Fibroblast of pulmonary artery (primary cell): ENCODE measurements around the gene RNF144B.

Experiments used
- DNase-seq: peaks from one replicate; pipeline ENCODE4 v3.0.0-alpha.2; 2010; ENCODE audit warnings: low read depth
- H3K4me3 ChIP-seq: replicated peaks from 2 replicates; pipeline ENCODE4 v1.5.1; 2011; ENCODE audit warnings: low read depth, mild to moderate bottlenecking, control low read depth, low read length, moderate library complexity
- CTCF ChIP-seq: IDR thresholded peaks from 2 replicates; pipeline ENCODE4 v1.5.1; 2011; ENCODE audit warnings: mild to moderate bottlenecking, control low read depth, low read length, inconsistent platforms; ENCODE audit errors: missing control alignments

The RNF144B gene

DNA sequence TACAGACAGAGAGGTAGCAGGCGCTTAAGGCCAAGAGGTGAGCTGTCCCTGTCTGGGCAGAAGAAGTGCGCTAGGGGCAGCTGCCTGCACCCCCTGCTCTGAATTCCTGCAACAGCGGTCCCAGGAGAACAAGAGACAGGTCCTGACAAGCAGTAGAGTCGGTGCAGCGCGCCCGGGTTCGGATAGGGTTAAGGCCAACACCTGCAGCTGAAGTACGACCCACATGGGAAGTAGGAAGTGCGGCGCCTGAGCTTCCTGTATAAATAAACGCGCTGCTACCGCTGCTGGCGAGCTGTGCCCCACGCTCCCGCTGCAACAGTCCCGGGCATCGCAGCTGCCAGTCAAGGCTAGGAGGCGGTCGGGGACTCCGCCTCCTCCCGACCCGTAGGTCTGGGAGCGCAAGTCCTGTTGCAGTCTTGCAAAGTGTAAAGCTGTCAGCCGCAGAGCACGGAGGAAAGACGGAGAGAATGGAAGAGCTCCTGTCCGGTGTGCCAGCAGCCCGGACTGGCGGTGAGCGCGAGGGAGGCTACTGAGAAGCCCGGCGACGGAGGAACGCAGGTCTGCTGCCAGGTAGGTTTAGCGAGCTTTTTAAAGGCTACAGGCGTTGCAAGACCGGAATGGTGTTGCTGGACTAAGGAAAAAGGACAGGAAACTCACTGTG, at the start of gene RNF144B:
Gene RNF144B (plus strand): TSS at position 290 of the 661 bp plus-strand sequence. CDS start 12,185 bp downstream, outside the sequence.
- peak; percentile 57 for DNase-seq
- peak within 1 kb of the TSS; percentile 62 for H3K4me3 ChIP-seq
- TF ChIP-seq CTCF, result no peak

- TF ChIP-seq CTCF, result no peak
- no peak overlapping the region for H3K4me3 ChIP-seq
- DNase-seq, result no peak
These were observed 47.6 kb upstream of the RNF144B start for GRCh38 chr6:18339599-18339998.

DNA sequence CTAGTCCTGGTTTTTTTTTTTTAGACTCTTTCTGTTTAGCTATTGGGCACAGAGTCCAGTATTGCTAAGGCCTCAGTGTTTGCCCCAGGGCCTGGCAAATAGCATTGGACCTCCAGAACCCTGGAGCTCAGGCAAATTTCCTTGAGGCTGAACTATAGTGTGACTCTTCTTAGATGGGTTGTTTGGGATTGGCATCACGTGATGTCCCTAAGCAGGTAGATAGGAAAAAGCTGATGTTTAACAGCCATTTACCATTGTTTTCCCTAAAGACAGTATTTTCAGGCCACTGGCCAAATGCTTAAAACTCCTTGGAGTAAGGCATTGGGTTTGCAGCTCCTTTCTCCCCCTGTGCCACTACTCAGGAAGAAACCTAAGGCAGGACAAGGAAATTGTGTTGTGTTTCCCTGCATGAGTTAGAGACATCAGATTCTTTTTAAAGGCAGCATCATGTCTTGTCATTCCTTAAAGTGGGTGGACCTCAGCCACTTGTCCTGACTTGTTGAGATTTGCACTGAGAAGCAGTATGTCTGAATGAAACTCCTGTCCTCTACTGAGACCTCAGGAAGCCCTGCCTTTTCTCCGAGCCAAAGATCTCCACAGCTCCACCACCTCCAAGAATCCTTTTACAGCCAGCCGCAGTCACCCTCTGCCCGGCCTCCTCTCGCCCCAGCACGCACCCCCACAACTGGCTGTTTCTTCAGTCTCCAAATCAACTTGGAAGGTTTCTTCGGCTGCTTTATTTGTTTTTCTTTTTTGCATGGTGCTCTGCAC, 46.2 kb upstream of the RNF144B start:
- H3K4me3 ChIP-seq, result no peak overlapping the region
- DNase-seq, result no peak
- TF ChIP-seq CTCF, result no peak

- TF ChIP-seq CTCF, result no peak
- no peak overlapping the region for H3K4me3 ChIP-seq
- DNase-seq, result no peak
These were observed 44.9 kb upstream of the RNF144B start for GRCh38 chr6:18342223-18342622.

GRCh38 chr6:18343741-18344140, 43.4 kb upstream of the RNF144B start:
- no peak overlapping the region for H3K4me3 ChIP-seq
- peak; percentile 67 for DNase-seq
- no peak for TF ChIP-seq CTCF

GRCh38 chr6:18347021-18347577, 40.1 kb upstream of the RNF144B start:
- TF ChIP-seq CTCF, result no peak
- DNase-seq, result peak; percentile 11
- no peak overlapping the region for H3K4me3 ChIP-seq
